Breast epithelium (tissue), 4 donors: ENCODE measurements around the gene CALN1. TPM values are rescaled to one million over a fixed set of nuclear protein-coding genes. Genes with fewer than 3 reads are reported as not detected.
"Not testable (repeated sequence)": the region's sequence is repeated elsewhere in the genome, so short reads cannot be mapped to it uniquely, and the experiment has no call there.

ENCODE experiments used
- DNase-seq, 2 donors: peaks; one replicate each; pipeline ENCODE4 v3.0.0-alpha.2; 2019; ENCODE audit warnings: low spot score in 2 of 2
- H3K27ac ChIP-seq, 2 donors: fragments of 200-600 bp; sonication (generic) in 1 of 2; one replicate each; pipeline ENCODE4 v1.5.1; 2016 to 2019; ENCODE audit warnings: mild to moderate bottlenecking in 1 of 2
- H3K27me3 ChIP-seq, 2 donors: fragments of 200-600 bp; sonication (generic) in 1 of 2; one replicate each; pipeline versions ENCODE4 v1.5.1 to v1.6.0; 2017 to 2019; ENCODE audit warnings: control low read depth in 1 of 2, mild to moderate bottlenecking in 1 of 2
- H3K36me3 ChIP-seq: fragments of 200-600 bp; one replicate; pipeline ENCODE4 v1.5.1; 2019
- H3K4me1 ChIP-seq, 2 donors: fragments of 200-600 bp; sonication (generic); one replicate each; pipeline ENCODE4 v1.5.1; 2016 to 2019; ENCODE audit warnings: control low read depth in 1 of 2
- H3K4me3 ChIP-seq, 3 donors: fragments of 200-600 bp; sonication (generic); 1 replicate in 2 of 3; 2 replicates in 1 of 3; pipeline ENCODE4 v1.5.1; 2016 to 2019; ENCODE audit warnings: mild to moderate bottlenecking in 3 of 3, moderate library complexity in 2 of 3
- H3K9me3 ChIP-seq, 2 donors: fragments of 200-600 bp; sonication (generic) in 1 of 2; one replicate each; pipeline ENCODE4 v1.5.1; 2016 to 2019; ENCODE audit warnings: control low read depth in 1 of 2
- CTCF ChIP-seq, 3 donors: fragments of 450-650 bp; IDR thresholded peaks; one replicate each; pipeline ENCODE4 v1.5.1; 2016 to 2017; ENCODE audit warnings: antibody characterized with exemption in 3 of 3, mild to moderate bottlenecking in 3 of 3, moderate library complexity in 3 of 3
- POLR2A ChIP-seq: fragments of 450-650 bp; IDR thresholded peaks from one replicate; pipeline ENCODE4 v1.6.1; 2016; ENCODE audit warnings: antibody characterized with exemption, mild to moderate bottlenecking, moderate library complexity
- POLR2AphosphoS5 ChIP-seq, 3 donors: sonication (generic); formaldehyde crosslinking; IDR thresholded peaks; one replicate each; pipeline ENCODE4 v1.6.1; 2017; ENCODE audit warnings: antibody characterized with exemption in 3 of 3
- intact Hi-C: fragments of 100-400 bp; cut with DNase I; formaldehyde crosslinking; loops from one replicate; pipeline ENCODE4 v1.15.1; 2023; ENCODE audit warnings: low total_unique reads
- total RNA-seq, 3 donors: library from RNA; depleted of rRNA; stranded (reverse); fragments of >200 nt; gene quantifications; one replicate each; pipeline ENCODE4 v1.1.0, GENCODE V29; 2016

The CALN1 gene
- total RNA-seq, 3 donors from 2014 or later: under 0.01 to 0.33 (median 0.15) TPM

- Histone ChIP-seq H3K4me1 (no peaks in the 10 kb centered on the region), H3K36me3 (no peaks in the 10 kb centered on the region), H3K27me3 (no peaks in the 10 kb centered on the region), H3K9me3 (no peaks in the 10 kb centered on the region), H3K27ac (no peak overlapping the region), H3K4me3 (no peak overlapping the region)
- TF ChIP-seq CTCF (IDR thresholded peaks at IDR 0.05) (no peak), POLR2AphosphoS5 (IDR thresholded peaks at IDR 0.05) (no peak), POLR2A (no peak)
- intact Hi-C loops: no loop called here
- DNase-seq: no peak
These were observed 20.2 kb downstream of the CALN1 start for GRCh38 chr7:72391821-72392377.

- Histone ChIP-seq H3K4me3 (no peak overlapping the region), H3K9me3 (peaks cover 0 to 14% of the 10 kb centered on the region in 2 donors), H3K27ac (no peak overlapping the region), H3K4me1 (no peaks in the 10 kb centered on the region), H3K27me3 (no peaks in the 10 kb centered on the region), H3K36me3 (no peaks in the 10 kb centered on the region)
- no peak for TF ChIP-seq CTCF (IDR thresholded peaks at IDR 0.05)
- TF ChIP-seq POLR2AphosphoS5 (IDR thresholded peaks at IDR 0.05): no peak
- TF ChIP-seq POLR2A: no peak
- DNase-seq: no peak
- intact Hi-C loops: no loop called here
These were observed 26.0 kb downstream of the CALN1 start for GRCh38 chr7:72386118-72386517.

- H3K4me3 ChIP-seq: no peak overlapping the region
- TF ChIP-seq POLR2A (no peak), POLR2AphosphoS5 (IDR thresholded peaks at IDR 0.05) (no peak), CTCF (IDR thresholded peaks at IDR 0.05) (no peak)
These were observed 49.9 kb downstream of the CALN1 start for GRCh38 chr7:72362246-72362645.

GRCh38 chr7:72345208-72345727 is 66.9 kb downstream of the CALN1 start:
- intact Hi-C loops: no loop called here
- H3K27ac ChIP-seq: no peak overlapping the region
- H3K4me3 ChIP-seq: no peak overlapping the region
- no peaks in the 10 kb centered on the region for H3K27me3 ChIP-seq
- no peaks in the 10 kb centered on the region for H3K4me1 ChIP-seq
- no peak for TF ChIP-seq POLR2A
- TF ChIP-seq CTCF (IDR thresholded peaks at IDR 0.05): no peak
- no peak for TF ChIP-seq POLR2AphosphoS5 (IDR thresholded peaks at IDR 0.05)
- no peaks in the 10 kb centered on the region for H3K9me3 ChIP-seq
- peaks cover 5% of the 10 kb centered on the region for H3K36me3 ChIP-seq
- DNase-seq: no peak

More at GRCh38 chr7:72362246-72362645, 49.9 kb downstream of the CALN1 start:
- H3K9me3 ChIP-seq: no peaks in the 10 kb centered on the region
- no peaks in the 10 kb centered on the region for H3K36me3 ChIP-seq
- H3K4me1 ChIP-seq: no peaks in the 10 kb centered on the region
- intact Hi-C loops: no loop called here
- no peak for DNase-seq
- H3K27me3 ChIP-seq: no peaks in the 10 kb centered on the region
- no peak overlapping the region for H3K27ac ChIP-seq

- TF ChIP-seq POLR2A (no peak), POLR2AphosphoS5 (IDR thresholded peaks at IDR 0.05) (no peak), CTCF (IDR thresholded peaks at IDR 0.05) (no peak)
- Histone ChIP-seq H3K4me3 (no peak overlapping the region), H3K27me3 (no peaks in the 10 kb centered on the region), H3K36me3 (peaks cover 5% of the 10 kb centered on the region), H3K9me3 (peaks cover 0 to 8% of the 10 kb centered on the region in 2 donors), H3K27ac (no peak overlapping the region), H3K4me1 (no peaks in the 10 kb centered on the region)
- intact Hi-C loops: no loop called here
- DNase-seq: no peak
These were observed 68.1 kb downstream of the CALN1 start for GRCh38 chr7:72343991-72344390.

- H3K27ac ChIP-seq, H3K4me1 ChIP-seq, intact Hi-C loops, H3K9me3 ChIP-seq, DNase-seq, H3K36me3 ChIP-seq, H3K4me3 ChIP-seq, H3K27me3 ChIP-seq: not testable (repeated sequence)
These were observed 68.8 kb downstream of the CALN1 start for GRCh38 chr7:72343354-72343753.
